K562 (cell line): ENCODE data around the gene HNRNPA3.

ENCODE experiments used
- BHLHE40 ChIP-seq: IDR thresholded peaks from 2 replicates; pipeline ENCODE4 v1.6.1; 2011; ENCODE audit warnings: low read length, improper control_type of control experiment
- PCBP2 ChIP-seq: fragments of 200-400 bp; formaldehyde crosslinking; IDR thresholded peaks from 2 replicates; pipeline ENCODE4 v1.6.1; 2018; ENCODE audit warnings: low read length, low read depth, mild to moderate bottlenecking, moderate library complexity; ENCODE audit not compliant: poor library complexity, severe bottlenecking
- POLR2A ChIP-seq: fragments of 450-650 bp; conservative IDR thresholded peaks from 2 replicates; pipeline ENCODE4 v1.6.1; 2016
- SETDB1 ChIP-seq: IDR thresholded peaks from one replicate; pipeline ENCODE4 v1.6.1; 2012; ENCODE audit warnings: low read length, control low read depth, inconsistent platforms
- SPI1 ChIP-seq: IDR thresholded peaks from 2 replicates; pipeline ENCODE4 v1.6.1; 2011; ENCODE audit warnings: low read depth, low read length, control low read depth, borderline replicate concordance
- TAF1 ChIP-seq: IDR thresholded peaks from 2 replicates; pipeline ENCODE4 v1.6.1; 2011; ENCODE audit warnings: mild to moderate bottlenecking, low read length, moderate library complexity; ENCODE audit not compliant: insufficient read depth, control insufficient read depth, severe bottlenecking; ENCODE audit errors: extremely low read depth
- ZNF586 ChIP-seq: fragments of 450-650 bp; formaldehyde crosslinking; conservative IDR thresholded peaks from 2 replicates; pipeline ENCODE4 v1.4.0; 2020; ENCODE audit warnings: mild to moderate bottlenecking, moderate library complexity
- TF ChIP-seq, protein P1 (sequence below): sonication (generic); formaldehyde crosslinking; IDR thresholded peaks from 2 replicates; pipeline ENCODE4 v1.8.1; 2023; ENCODE audit warnings: mild to moderate bottlenecking, missing genetic modification reagents
- TF ChIP-seq, protein P2 (sequence below): fragments of 250-450 bp; sonication (Bioruptor Pico); IDR thresholded peaks from 2 replicates; pipeline ENCODE4 v1.5.0; 2020; ENCODE audit warnings: mild to moderate bottlenecking

DNA sequence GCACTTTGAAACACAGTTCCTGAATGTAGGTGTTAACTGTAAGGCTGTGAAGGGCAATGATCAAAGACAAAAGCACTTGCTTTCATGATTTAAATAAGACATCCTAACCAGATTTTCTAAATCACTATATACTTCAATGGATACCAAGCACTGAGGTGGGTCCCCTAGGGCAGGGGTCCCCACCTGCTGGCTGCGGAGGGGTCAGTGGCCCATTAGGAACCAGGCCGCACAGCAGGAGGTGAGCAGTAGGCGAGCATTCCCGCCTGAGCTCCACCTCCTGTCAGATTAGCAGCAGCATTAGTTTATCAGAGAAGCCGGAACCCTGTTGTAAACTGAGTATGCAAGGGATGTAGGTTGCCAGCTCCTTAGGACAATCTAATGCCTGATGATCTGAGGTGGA is 44.9 kb downstream of the HNRNPA3 start:
- TF ChIP-seq PCBP2 (no peak), POLR2A (no peak), SPI1 (no peak), BHLHE40 (no peak), SETDB1 (no peak), ZNF586 (no peak), TAF1 (no peak)
- TF ChIP-seq, protein P1, sequence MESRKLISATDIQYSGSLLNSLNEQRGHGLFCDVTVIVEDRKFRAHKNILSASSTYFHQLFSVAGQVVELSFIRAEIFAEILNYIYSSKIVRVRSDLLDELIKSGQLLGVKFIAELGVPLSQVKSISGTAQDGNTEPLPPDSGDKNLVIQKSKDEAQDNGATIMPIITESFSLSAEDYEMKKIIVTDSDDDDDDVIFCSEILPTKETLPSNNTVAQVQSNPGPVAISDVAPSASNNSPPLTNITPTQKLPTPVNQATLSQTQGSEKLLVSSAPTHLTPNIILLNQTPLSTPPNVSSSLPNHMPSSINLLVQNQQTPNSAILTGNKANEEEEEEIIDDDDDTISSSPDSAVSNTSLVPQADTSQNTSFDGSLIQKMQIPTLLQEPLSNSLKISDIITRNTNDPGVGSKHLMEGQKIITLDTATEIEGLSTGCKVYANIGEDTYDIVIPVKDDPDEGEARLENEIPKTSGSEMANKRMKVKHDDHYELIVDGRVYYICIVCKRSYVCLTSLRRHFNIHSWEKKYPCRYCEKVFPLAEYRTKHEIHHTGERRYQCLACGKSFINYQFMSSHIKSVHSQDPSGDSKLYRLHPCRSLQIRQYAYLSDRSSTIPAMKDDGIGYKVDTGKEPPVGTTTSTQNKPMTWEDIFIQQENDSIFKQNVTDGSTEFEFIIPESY (CRISPR knock-in tag) = no peak
- TF ChIP-seq, protein P2, sequence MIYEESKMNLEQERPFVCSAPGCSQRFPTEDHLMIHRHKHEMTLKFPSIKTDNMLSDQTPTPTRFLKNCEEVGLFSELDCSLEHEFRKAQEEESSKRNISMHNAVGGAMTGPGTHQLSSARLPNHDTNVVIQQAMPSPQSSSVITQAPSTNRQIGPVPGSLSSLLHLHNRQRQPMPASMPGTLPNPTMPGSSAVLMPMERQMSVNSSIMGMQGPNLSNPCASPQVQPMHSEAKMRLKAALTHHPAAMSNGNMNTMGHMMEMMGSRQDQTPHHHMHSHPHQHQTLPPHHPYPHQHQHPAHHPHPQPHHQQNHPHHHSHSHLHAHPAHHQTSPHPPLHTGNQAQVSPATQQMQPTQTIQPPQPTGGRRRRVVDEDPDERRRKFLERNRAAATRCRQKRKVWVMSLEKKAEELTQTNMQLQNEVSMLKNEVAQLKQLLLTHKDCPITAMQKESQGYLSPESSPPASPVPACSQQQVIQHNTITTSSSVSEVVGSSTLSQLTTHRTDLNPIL = no peak
